Lower leg skin (tissue), 3 donors: Measurements from ENCODE around the gene AFG3L2.

Experiments used
- CTCF ChIP-seq, 3 donors: fragments of 450-650 bp; IDR thresholded peaks; one replicate each; pipeline ENCODE4 v1.5.1; 2016; ENCODE audit warnings: antibody characterized with exemption in 3 of 3, mild to moderate bottlenecking in 3 of 3, moderate library complexity in 2 of 3
- POLR2A ChIP-seq, 2 donors: fragments of 450-650 bp; IDR thresholded peaks; one replicate each; pipeline ENCODE4 v1.6.1; 2016 to 2017; ENCODE audit warnings: antibody characterized with exemption in 2 of 2, mild to moderate bottlenecking in 1 of 2, moderate library complexity in 1 of 2

DNA sequence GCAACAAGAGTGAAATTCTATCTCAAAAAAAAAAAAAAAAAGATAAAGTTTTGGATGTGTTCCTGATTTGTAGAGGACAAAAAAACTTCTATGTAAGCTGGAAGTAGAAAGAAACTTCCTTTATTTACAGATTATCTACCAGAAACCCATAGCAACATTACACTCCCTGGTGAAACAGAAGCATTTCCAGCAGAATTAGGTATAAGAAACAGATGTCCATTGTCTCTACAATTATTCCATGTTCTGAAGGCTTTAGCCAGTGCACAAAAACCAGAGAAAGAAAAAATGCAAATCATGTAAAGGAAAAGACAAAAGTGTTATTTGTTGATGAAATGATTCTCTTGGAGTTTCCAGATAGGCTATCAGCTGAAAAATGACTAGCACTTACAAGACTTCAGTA, 64.1 kb downstream of the AFG3L2 start:
- TF ChIP-seq CTCF (IDR thresholded peaks at IDR 0.05) (no peak), POLR2A (IDR thresholded peaks at IDR 0.05) (no peak)
